GM12878 (cell line): ENCODE results near the gene HSF4. TPM values are rescaled to one million over a fixed set of nuclear protein-coding genes. Genes with fewer than 3 reads are reported as not detected.

Source experiments
- BMI1 ChIP-seq: fragments of 450-650 bp; IDR thresholded peaks from 2 replicates; pipeline ENCODE4 v1.6.1; 2016; ENCODE audit warnings: mild to moderate bottlenecking, moderate library complexity, borderline replicate concordance
- CBX5 ChIP-seq: sonication (generic); IDR thresholded peaks from 2 replicates; pipeline ENCODE4 v1.6.1; 2016; ENCODE audit warnings: low read depth, moderate library complexity, mild to moderate bottlenecking, inconsistent platforms
- CTCF ChIP-seq, 3 experiments: IDR thresholded peaks in 2 of 3; conservative IDR thresholded peaks in 1 of 3; 2 replicates each; pipeline ENCODE4 v1.5.1; 2011; ENCODE audit warnings: low read depth in 3 of 3, low read length in 3 of 3, mild to moderate bottlenecking in 3 of 3, control low read depth in 2 of 3, moderate library complexity in 2 of 3, inconsistent platforms in 1 of 3, mixed read lengths in 1 of 3; ENCODE audit not compliant: control insufficient read depth in 2 of 3, insufficient read depth in 1 of 3; ENCODE audit errors: extremely low read depth in 1 of 3
- HDGF ChIP-seq: fragments of 450-650 bp; IDR thresholded peaks from 2 replicates; pipeline ENCODE4 v1.6.1; 2016; ENCODE audit warnings: antibody characterized with exemption
- MTA3 ChIP-seq: IDR thresholded peaks from 2 replicates; pipeline ENCODE4 v1.6.1; 2012; ENCODE audit warnings: low read length, inconsistent platforms, borderline replicate concordance
- MXI1 ChIP-seq: fragments of 150-350 bp; IDR thresholded peaks from 2 replicates; pipeline ENCODE4 v1.6.1; 2011; ENCODE audit warnings: low read depth, mild to moderate bottlenecking, inconsistent platforms, low read length, improper control_type of control experiment
- NFYB ChIP-seq: IDR thresholded peaks from 2 replicates; pipeline ENCODE4 v1.6.1; 2011; ENCODE audit warnings: low read depth, mild to moderate bottlenecking, low read length, improper control_type of control experiment, moderate library complexity; ENCODE audit not compliant: insufficient read depth
- PAX8 ChIP-seq: fragments of 450-650 bp; IDR thresholded peaks from 2 replicates; pipeline ENCODE4 v1.6.1; 2017; ENCODE audit warnings: mild to moderate bottlenecking, moderate library complexity
- POLR2AphosphoS2 ChIP-seq: IDR thresholded peaks from 2 replicates; pipeline ENCODE4 v1.6.1; 2011; ENCODE audit warnings: low read depth, mild to moderate bottlenecking, low read length, improper control_type of control experiment, moderate library complexity
- RAD21 ChIP-seq: IDR thresholded peaks from 2 replicates; pipeline ENCODE4 v1.6.1; 2011; ENCODE audit warnings: mild to moderate bottlenecking, low read depth, low read length, moderate library complexity; ENCODE audit not compliant: insufficient read depth
- RAD51 ChIP-seq: fragments of 450-650 bp; IDR thresholded peaks from 2 replicates; pipeline ENCODE4 v1.6.1; 2016; ENCODE audit warnings: moderate library complexity, mild to moderate bottlenecking, inconsistent platforms
- REST ChIP-seq: IDR thresholded peaks from 2 replicates; pipeline ENCODE4 v1.6.1; 2012; ENCODE audit warnings: mild to moderate bottlenecking, low read depth, low read length
- SIX5 ChIP-seq: IDR thresholded peaks from 2 replicates; pipeline ENCODE4 v1.6.1; 2011; ENCODE audit warnings: mild to moderate bottlenecking, low read depth, low read length, moderate library complexity; ENCODE audit not compliant: severe bottlenecking
- SREBF1 ChIP-seq: IDR thresholded peaks from 2 replicates; pipeline ENCODE4 v1.6.1; 2012; ENCODE audit warnings: mild to moderate bottlenecking, low read length
- SUPT20H ChIP-seq: IDR thresholded peaks from 2 replicates; pipeline ENCODE4 v1.6.1; 2011; ENCODE audit warnings: low read depth, mild to moderate bottlenecking, low read length, moderate library complexity, borderline replicate concordance; ENCODE audit not compliant: control insufficient read depth
- ZBTB11 ChIP-seq: fragments of 450-650 bp; formaldehyde crosslinking; IDR thresholded peaks from 2 replicates; pipeline ENCODE4 v1.5.0; 2022; ENCODE audit warnings: mild to moderate bottlenecking, missing genetic modification characterization
- polyA plus RNA-seq, 11 experiments: library from polyadenylated mRNA; depleted of rRNA in 4 of 11; unstranded in 6 of 11; stranded (reverse) in 5 of 11; fragments of >200 nt; fragmentation: Nextera tagmentation in 4 of 11; fragmentation: Illumina TruSeq in 1 of 11; extraction: Ambion mirVana in 4 of 11; extraction: Trizol in 1 of 11; gene quantifications; 1 replicate in 1 of 11; 2 replicates in 10 of 11; pipeline versions ENCODE4 v1.2.1 to v1.2.3, GENCODE V29; 2011 to 2016; ENCODE audit warnings: inconsistent platforms in 2 of 11, missing spikeins in 2 of 11, low read depth in 1 of 11
- total RNA-seq, 4 experiments: library from RNA; depleted of rRNA in 3 of 4; stranded (reverse); fragments of >200 nt in 3 of 4; fragmentation: Illumina TruSeq in 1 of 4; extraction: Trizol in 1 of 4; gene quantifications; 2 replicates each; pipeline versions ENCODE4 v1.2.1 to v1.2.3, GENCODE V29; 2013 to 2021
- TF ChIP-seq, protein P1 (sequence below): IDR thresholded peaks from 2 replicates; pipeline ENCODE4 v1.6.1; 2012; ENCODE audit warnings: low read depth, low read length, improper control_type of control experiment
- TF ChIP-seq, protein P2 (sequence below): fragments of 450-650 bp; IDR thresholded peaks from 2 replicates; pipeline ENCODE4 v1.6.1; 2017; ENCODE audit warnings: low read depth, mild to moderate bottlenecking, moderate library complexity

The HSF4 gene
- total and polyA plus RNA-seq, 10 of the 15 experiments (the other 5 are each of a cell fraction or from before 2014, with no cell fraction given) = 0.31 to 9.9 (median 2.6) TPM; not detected in 1

GRCh38 chr16:67170949-67171649 lies 6.6 kb downstream of the HSF4 start (continued):
- TF ChIP-seq CBX5 = no peak
- TF ChIP-seq ZBTB11 (CRISPR knock-in tag) = no peak
- no peak for TF ChIP-seq PAX8
- TF ChIP-seq, protein P1, sequence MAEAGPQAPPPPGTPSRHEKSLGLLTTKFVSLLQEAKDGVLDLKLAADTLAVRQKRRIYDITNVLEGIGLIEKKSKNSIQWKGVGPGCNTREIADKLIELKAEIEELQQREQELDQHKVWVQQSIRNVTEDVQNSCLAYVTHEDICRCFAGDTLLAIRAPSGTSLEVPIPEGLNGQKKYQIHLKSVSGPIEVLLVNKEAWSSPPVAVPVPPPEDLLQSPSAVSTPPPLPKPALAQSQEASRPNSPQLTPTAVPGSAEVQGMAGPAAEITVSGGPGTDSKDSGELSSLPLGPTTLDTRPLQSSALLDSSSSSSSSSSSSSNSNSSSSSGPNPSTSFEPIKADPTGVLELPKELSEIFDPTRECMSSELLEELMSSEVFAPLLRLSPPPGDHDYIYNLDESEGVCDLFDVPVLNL = no peak
- no peak for TF ChIP-seq MTA3
- TF ChIP-seq CTCF (IDR thresholded peaks at IDR 0.05 in 2 of 3, conservative IDR thresholded peaks at IDR 0.05 in 1 of 3; ENCODE audit: control insufficient read depth in 2 of 3, extremely low read depth in 1 of 3, insufficient read depth in 1 of 3, low read depth in 3 of 3, low read length in 3 of 3) = no peak
- TF ChIP-seq SREBF1 = no peak
- no peak for TF ChIP-seq HDGF
- no peak for TF ChIP-seq SUPT20H
- TF ChIP-seq BMI1 = no peak
- no peak for TF ChIP-seq RAD51
- TF ChIP-seq SIX5 = no peak
- TF ChIP-seq, protein P2, sequence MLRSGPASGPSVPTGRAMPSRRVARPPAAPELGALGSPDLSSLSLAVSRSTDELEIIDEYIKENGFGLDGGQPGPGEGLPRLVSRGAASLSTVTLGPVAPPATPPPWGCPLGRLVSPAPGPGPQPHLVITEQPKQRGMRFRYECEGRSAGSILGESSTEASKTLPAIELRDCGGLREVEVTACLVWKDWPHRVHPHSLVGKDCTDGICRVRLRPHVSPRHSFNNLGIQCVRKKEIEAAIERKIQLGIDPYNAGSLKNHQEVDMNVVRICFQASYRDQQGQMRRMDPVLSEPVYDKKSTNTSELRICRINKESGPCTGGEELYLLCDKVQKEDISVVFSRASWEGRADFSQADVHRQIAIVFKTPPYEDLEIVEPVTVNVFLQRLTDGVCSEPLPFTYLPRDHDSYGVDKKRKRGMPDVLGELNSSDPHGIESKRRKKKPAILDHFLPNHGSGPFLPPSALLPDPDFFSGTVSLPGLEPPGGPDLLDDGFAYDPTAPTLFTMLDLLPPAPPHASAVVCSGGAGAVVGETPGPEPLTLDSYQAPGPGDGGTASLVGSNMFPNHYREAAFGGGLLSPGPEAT = no peak
- no peak for TF ChIP-seq REST
- no peak for TF ChIP-seq RAD21
- no peak; the same call in 1 of the 2 replicates for TF ChIP-seq POLR2AphosphoS2
- TF ChIP-seq MXI1 = no peak
- TF ChIP-seq NFYB = no peak
